NCI-H2081 (cell line): Measurements from ENCODE around the gene GSS.

Source experiments
- DNase-seq, 2 experiments: peaks; one replicate each; lab custom pipeline; 2025; lab: John Stamatoyannopoulos, UW

GSS gene

DNA sequence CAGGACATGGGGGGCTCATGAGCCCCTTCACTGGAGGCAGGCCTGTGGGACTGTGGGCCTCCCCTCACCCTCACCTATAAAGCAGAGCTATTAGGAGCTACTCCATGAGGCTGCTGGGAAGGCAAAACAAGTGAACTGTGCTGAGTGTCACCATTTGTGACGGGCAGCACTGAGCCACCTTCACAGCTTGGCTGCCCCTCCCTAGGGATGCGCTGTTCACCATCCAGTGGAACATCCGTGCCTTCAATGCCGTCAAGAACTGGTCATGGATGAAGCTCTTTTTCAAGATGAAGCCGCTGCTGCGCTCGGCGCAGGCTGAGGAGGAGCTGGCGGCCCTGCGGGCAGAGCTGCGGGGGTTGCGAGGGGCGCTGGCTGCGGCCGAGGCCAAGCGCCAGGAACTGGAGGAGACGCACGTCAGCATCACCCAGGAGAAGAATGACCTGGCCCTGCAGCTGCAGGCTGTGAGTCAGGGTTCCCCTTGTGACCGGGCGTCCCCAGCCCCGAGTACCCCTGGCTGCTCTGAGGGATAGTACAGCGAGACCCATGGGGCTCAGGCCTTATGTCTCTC, 38.4 kb upstream of the GSS start:
- DNase-seq: no peak

DNA sequence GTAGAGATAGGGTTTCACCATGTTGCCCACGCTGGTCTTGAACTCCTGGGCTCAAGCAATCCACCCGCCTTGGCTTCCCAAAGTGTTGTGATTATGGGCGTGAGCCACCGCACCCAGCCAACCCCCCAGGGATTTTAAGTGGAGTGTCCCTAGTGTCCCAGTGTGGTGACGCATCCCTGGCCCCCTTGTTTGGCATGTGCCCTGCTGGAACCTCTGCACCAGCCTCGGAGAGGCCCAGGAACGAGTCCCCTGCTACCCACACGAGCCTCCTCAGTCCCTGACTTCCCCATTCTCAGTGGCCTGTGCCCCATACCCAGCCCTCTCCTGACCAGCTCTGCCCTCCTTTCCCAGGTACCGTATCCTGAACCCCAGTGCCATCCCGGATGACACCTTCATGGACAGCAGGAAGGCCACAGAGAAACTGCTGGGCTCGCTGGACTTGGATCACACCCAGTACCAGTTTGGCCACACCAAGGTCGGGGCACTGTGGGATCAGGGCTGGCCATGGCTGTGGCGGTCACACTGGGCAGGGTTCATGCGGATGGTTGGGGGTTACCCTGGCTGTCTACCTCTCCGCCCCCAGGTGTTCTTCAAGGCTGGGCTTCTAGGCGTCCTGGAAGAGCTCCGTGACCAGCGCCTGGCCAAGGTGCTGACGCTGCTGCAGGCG, 37.3 kb upstream of the GSS start:
- DNase-seq: no peak

DNA sequence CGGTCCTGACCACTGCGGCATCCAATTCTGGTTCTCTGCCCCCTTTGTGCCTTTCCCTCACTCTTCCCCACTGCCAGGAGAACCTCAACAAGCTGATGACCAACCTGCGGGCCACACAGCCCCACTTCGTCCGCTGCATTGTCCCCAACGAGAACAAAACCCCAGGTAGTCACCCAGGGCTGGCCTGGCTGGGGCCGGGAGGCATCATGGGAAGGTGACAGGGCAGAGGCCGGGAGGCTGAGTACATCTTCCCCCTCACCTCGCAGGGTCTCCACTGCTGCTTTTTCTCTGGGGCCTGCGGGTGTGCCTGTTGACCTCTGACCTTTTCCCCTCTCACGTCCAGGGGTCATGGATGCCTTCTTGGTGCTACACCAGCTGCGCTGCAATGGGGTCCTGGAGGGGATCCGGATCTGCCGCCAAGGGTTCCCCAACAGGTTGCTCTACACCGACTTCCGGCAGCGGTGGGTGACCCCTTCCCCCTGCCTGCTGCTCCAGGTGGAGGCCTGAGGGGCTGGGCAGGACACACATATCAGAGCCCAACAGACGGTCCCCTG, 35.1 kb upstream of the GSS start:
- DNase-seq: no peak

DNA sequence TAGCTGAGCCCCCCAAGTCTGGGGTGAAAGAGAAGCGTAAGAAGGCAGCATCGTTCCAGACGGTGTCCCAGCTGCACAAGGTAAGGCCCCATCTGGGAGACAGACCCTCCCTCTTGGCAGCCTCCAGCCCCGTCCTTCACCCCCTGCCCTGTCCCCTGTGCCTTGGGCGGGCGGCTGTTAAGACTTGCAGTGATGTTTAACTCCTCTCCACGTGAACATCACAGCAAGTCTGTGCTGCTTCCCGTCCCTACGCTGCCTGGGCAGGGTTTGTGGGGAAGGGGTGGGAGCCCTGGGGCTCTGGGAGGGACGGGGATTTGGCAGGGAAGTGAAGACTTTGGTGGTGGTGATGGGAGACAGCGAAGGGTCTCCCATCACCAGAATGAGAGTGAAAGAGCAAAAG, 34.6 kb upstream of the GSS start:
- no peak for DNase-seq

- no peak for DNase-seq
Observed at GRCh38 chr20:34989670-34990069, 34.1 kb upstream of the GSS start.

DNA sequence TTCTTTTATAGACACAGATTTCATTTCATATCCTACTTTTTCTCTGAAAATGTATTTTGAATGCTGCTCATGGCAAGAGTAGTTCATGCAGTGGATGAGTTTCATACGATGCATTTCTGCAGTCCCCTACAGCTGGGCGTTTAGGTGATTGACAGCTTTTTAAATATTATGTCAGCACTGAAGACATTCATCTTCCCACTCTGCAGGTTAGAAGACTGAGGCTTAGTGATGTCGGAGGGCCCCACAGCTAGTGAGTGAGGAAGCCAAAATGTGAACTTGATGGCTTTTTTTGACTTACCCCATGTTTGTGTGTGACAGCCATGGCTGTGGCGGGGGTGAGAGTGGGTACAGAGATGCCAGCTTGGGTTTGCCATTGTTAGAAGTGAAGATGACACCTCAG, 33.5 kb upstream of the GSS start:
- DNase-seq: no peak

GRCh38 chr20:34988191-34988540, 32.6 kb upstream of the GSS start:
- no peak for DNase-seq

DNA sequence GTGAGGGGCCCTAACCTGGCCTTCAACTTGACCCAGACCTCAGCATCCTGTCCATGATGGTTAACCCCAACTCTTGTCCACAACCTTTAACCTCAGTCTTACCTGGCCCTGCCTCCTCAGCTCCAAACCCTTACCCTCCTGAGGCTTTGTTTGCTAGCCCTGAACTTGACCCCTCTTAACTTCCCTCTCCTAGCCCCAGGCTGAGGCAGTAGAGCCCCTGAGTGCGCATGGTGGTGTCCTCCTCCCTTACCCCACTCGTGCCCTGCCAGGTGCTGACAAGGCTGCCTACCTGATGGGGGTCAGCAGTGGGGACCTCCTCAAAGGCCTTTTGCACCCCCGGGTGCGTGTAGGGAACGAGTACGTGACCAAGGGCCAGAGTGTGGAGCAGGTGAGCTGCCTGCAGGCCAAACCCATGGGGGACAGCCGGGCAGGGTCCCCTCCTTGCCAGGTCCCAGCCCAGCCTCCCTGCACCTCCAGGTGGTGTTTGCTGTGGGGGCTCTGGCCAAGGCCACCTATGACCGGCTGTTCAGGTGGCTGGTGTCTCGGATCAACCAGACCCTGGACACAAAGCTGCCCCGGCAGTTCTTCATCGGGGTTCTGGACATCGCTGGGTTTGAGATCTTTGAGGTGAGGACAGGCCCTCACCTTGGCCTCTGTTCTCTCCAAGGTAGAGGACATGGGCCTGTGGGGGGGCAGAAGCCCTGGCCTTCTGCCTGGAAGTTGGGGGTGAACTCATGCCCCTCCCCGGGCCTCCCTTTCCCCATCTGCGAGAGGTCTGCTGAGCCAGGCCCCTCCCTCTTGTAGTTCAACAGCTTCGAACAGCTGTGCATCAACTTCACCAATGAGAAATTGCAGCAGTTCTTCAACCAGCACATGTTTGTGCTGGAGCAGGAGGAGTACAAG, 31.9 kb upstream of the GSS start:
- DNase-seq: no peak

DNA sequence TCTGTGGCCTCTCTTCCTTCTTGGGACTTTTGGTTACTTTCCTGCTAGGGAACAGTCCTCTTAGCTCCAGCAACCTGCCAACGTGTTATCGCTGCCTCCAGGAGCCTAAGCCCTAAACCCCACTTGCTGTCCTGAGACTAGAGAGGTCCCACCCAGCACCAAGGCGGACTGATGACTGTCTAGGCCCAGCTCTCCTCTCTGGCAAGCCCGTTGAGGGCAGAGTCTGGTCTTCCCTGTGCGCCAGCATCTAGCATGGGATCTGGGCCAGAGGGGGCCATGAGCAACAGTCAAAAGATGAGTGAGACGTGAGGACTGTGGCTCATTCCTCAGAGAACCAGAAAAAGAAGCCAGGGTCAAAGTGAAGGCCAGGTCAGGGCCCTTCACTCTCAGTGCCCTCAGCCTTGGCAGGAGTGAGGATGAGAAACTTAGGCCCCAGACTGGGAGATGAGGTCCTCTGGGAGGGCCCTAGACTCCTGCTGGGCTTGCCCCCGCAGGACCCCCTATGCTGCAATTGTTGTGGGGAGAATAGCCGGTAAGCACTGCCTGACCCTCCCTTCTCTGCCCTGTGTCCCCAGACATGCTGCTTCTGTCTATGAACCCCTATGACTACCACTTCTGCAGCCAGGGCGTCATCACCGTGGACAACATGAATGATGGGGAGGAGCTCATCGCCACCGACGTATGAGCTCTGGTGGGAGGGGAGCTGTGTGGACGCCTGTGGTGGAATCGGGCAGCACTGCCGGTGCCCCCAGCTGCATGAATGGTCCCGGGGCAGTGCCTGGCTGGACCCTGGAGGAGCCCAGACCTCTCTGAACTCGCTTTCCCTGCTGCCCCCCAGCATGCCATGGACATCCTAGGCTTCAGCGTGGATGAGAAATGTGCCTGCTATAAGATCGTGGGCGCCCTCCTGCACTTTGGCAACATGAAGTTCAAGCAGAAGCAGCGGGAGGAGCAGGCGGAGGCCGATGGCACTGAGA, 31.0 kb upstream of the GSS start:
- no peak for DNase-seq

GRCh38 chr20:34985461-34986310, 30.1 kb upstream of the GSS start:
- no peak for DNase-seq

DNA sequence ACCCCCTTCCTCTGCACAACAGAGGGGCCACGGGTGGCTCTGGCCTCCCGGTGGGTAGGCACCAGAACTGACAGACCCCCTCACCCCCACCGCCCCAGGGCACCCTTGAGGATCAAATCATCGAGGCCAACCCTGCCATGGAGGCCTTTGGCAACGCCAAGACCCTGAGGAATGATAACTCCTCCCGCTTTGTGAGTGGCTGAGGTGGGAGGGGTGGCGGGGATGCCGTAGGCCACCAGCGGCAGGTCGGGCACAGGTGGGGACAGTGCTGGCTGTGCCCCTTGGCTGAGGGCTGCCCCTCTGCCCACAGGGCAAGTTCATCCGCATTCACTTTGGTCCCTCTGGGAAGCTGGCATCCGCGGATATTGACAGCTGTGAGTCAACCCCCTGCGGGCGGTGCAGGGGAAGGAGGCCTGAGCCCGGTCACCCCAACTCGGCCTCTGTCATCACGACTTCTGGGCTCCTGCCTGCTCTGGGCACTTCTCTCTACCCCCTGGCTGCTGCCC, 29.2 kb upstream of the GSS start:
- no peak for DNase-seq

DNA sequence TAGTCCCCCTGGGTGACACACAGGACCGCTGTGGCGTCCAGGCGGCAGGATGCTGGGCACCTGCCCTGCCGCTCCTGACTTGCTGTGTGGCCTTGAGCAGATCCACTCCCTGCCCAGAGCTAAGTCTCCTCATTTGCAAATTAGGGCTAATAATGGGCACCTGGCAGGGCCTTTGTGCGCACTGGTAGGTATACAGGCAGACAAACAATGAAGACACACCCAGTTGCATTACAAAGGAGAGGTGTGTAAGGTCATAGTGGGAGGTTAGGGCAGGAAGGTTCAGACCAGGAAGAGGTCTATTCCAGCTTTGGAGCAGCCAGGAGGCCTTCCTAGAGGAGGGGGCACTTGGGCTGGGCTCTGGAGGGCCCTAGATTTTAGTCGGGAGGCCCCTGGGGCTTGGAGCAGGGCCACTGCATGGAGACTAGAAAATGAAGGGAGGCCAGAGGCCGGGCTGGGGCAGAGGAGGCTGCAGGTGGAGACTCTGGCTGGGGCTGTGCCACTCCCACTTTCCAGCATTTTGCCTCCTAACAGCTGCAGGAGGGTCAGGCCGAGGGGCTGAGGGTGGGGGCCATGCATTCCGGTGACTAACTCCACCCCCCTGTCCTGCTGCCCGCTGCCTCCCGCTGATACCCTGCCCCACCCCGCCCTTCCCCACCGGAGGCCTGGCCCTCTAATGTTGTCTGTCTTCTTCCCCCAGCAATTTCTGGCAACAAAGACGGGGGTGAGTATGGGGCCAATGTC, 28.6 kb upstream of the GSS start:
- DNase-seq: peak; percentile 41 to 45

DNA sequence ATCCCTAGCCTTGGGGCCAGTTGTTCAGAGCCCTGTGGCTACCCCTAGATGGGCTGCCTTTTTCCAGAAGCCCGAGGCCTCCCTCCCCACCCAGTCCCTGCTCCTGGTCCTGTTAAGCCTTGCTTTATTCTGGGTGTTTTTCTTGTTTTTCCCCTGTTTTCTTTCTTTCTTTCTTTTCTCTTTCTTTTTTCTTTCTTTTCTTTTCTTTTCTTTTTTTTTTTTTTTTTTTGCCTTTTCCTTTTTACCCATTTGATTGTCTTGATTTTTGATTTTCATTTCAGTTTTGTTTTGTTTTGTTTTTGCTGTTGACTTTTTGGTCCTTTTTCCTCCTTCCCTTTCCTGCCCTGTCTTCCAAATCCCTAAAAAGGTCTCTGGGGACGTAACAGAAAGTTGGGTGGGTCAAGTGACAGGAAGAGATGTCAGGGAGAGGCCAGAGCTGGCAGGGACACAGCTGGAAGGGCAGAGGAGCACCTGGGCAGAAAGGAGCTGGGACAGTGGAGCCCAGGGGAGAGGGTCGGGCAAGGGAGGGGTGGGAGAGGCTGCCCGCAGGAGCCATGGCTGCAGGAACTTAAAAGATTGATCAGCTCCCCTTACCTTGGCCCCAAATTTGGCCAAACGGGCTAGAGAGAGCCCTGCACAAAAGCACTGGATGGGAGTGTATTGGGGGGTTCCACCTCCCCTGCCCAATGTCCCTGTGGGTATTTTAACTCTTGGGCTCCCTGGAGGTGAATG, 27.6 kb upstream of the GSS start:
- no peak for DNase-seq

DNA sequence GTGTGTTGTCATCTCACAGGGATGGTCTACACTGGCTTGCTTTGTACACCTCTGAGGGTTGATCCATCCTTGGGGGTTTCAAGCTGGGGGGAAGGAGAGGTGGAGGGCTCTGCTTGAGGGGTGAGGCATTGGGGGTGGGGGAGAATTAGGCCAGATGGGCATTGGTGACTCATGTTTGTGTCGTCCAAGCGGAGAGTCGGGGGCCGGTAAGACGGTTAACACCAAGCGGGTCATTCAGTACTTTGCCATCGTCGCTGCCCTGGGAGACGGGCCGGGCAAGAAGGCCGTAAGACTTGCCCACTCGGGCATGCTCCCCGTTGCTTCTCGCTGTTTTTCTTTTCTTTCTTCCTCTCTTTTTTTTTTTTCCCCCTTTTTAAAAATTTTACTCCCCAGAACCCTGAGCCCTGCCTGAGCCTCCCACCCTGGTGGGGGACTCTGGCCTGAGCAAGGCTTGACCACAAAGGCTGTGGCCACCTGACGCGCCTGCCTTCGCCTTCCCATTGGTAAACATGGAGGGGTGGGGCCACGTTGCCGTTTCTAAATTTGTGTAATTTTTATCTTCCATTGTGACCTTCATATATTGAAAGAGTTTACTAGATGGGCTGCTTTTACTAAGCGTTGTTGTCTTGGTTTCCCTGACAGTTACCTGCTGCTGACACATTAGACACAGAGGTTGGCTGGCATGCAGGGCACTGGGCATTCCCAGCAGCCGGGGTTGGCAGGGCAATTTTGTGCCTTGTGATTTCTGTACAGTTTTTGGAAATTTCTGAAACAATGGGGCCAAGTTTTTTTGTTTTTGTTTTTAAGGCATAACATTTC, 26.9 kb upstream of the GSS start:
- DNase-seq: no peak

- no peak for DNase-seq
Observed at GRCh38 chr20:34980543-34981233, 25.1 kb upstream of the GSS start.

DNA sequence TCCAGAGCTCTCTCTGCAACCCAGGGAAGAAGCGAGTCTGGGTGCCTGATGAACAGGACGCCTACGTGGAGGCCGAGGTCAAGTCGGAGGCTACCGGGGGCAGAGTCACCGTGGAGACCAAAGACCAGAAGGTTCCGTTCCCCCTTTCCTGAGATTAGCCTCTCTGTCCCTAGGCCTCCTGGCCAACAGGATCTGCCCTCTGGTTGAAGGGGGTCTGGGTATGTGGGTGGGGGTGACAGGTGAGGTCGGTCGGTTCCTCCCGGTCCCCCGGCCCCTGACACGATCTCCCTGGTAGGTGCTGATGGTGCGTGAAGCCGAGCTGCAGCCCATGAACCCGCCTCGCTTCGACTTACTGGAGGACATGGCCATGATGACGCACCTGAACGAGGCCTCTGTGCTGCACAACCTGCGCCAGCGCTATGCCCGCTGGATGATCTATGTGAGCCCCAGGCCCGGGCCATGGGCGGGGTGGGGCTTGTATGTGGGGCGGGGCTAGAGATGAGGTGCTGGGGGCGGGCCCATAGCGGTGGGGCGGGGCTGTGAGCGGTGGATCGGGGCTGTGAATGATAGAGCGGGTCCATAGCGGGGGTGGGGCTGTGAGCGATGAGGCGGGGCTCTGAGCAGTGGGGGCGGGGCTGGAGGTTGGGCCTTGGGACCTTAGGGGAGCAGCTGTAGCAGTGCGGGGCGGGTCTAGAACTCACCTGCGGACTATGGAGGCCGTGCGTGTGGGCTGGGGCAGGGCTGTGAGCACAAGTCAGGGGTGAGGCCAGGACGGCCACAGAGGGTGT, 24.0 kb upstream of the GSS start:
- DNase-seq: no peak
